ENCODE measurements around the gene KCNMA1. TPM values are rescaled to one million over a fixed set of nuclear protein-coding genes. Genes with fewer than 3 reads are reported as not detected.

The KCNMA1 gene
- total RNA-seq, 2 experiments from 2014 or later = 0.55 to 1.5 TPM

- ATAC-seq (no peak), DNase-seq (no peak)
- H3K27me3 Mint-ChIP-seq = no peaks in the 10 kb centered on the region
- no peaks in the 10 kb centered on the region for H3K4me1 Mint-ChIP-seq
- CTCF ChIA-PET = no interaction called here
- H3K27ac Mint-ChIP-seq = no peak overlapping the region
- no peaks in the 10 kb centered on the region for H3K36me3 Mint-ChIP-seq
- no peak overlapping the region for H3K4me3 Mint-ChIP-seq
- H3K9me3 Mint-ChIP-seq (ENCODE audit: low read depth) = no peaks in the 10 kb centered on the region
Measured at GRCh38 chr10:77361831-77362230, 275.8 kb downstream of the KCNMA1 start.

- Mint-ChIP-seq H3K9me3 (ENCODE audit: low read depth) (no peaks in the 10 kb centered on the region), H3K4me1 (no peaks in the 10 kb centered on the region), H3K4me3 (no peak overlapping the region), H3K27me3 (no peaks in the 10 kb centered on the region), H3K27ac (no peak overlapping the region), H3K36me3 (no peaks in the 10 kb centered on the region)
- CTCF ChIA-PET = no interaction called here
- DNase-seq (no peak), ATAC-seq (no peak)
Measured at GRCh38 chr10:77361426-77361825, 276.2 kb downstream of the KCNMA1 start.

- Mint-ChIP-seq H3K36me3 (no peaks in the 10 kb centered on the region), H3K4me3 (no peak overlapping the region), H3K27ac (no peak overlapping the region), H3K27me3 (no peaks in the 10 kb centered on the region), H3K4me1 (no peaks in the 10 kb centered on the region), H3K9me3 (ENCODE audit: low read depth) (no peaks in the 10 kb centered on the region)
- DNase-seq = no peak
- ATAC-seq = no peak
- CTCF ChIA-PET = no interaction called here
Measured at GRCh38 chr10:77360835-77361234, 276.8 kb downstream of the KCNMA1 start.

- no peak overlapping the region for H3K27ac Mint-ChIP-seq
- no peaks in the 10 kb centered on the region for H3K4me1 Mint-ChIP-seq
- H3K27me3 Mint-ChIP-seq = no peaks in the 10 kb centered on the region
- no peak for DNase-seq
- H3K4me3 Mint-ChIP-seq = no peak overlapping the region
- CTCF ChIA-PET = no interaction called here
- no peaks in the 10 kb centered on the region for H3K9me3 Mint-ChIP-seq (ENCODE audit: low read depth)
- no peak for ATAC-seq
- H3K36me3 Mint-ChIP-seq = no peaks in the 10 kb centered on the region
Measured at GRCh38 chr10:77359950-77360520, 277.6 kb downstream of the KCNMA1 start.

- Mint-ChIP-seq H3K27me3 (no peaks in the 10 kb centered on the region), H3K36me3 (no peaks in the 10 kb centered on the region), H3K4me1 (no peaks in the 10 kb centered on the region), H3K9me3 (ENCODE audit: low read depth) (no peaks in the 10 kb centered on the region), H3K4me3 (no peak overlapping the region), H3K27ac (no peak overlapping the region)
- DNase-seq (no peak), ATAC-seq (no peak)
- CTCF ChIA-PET = no interaction called here
Measured at GRCh38 chr10:77359287-77359691, 278.3 kb downstream of the KCNMA1 start.

- ATAC-seq (no peak), DNase-seq (no peak)
- Mint-ChIP-seq H3K36me3 (no peaks in the 10 kb centered on the region), H3K4me1 (no peaks in the 10 kb centered on the region), H3K9me3 (ENCODE audit: low read depth) (no peaks in the 10 kb centered on the region), H3K27ac (no peak overlapping the region), H3K27me3 (no peaks in the 10 kb centered on the region), H3K4me3 (no peak overlapping the region)
- CTCF ChIA-PET = no interaction called here
Measured at GRCh38 chr10:77358656-77359055, 279.0 kb downstream of the KCNMA1 start.

- Mint-ChIP-seq H3K4me1 (no peaks in the 10 kb centered on the region), H3K36me3 (no peaks in the 10 kb centered on the region), H3K27me3 (no peaks in the 10 kb centered on the region), H3K9me3 (ENCODE audit: low read depth) (no peaks in the 10 kb centered on the region), H3K27ac (no peak overlapping the region), H3K4me3 (no peak overlapping the region)
- ATAC-seq (no peak), DNase-seq (no peak)
- CTCF ChIA-PET = no interaction called here
Measured at GRCh38 chr10:77357611-77358310, 279.8 kb downstream of the KCNMA1 start.

GRCh38 chr10:77357185-77357584 lies 280.4 kb downstream of the KCNMA1 start:
- DNase-seq (no peak), ATAC-seq (no peak)
- Mint-ChIP-seq H3K9me3 (ENCODE audit: low read depth) (no peaks in the 10 kb centered on the region), H3K4me3 (no peak overlapping the region), H3K4me1 (no peaks in the 10 kb centered on the region), H3K27ac (no peak overlapping the region), H3K27me3 (no peaks in the 10 kb centered on the region), H3K36me3 (no peaks in the 10 kb centered on the region)
- CTCF ChIA-PET = no interaction called here

- no peaks in the 10 kb centered on the region for H3K27me3 Mint-ChIP-seq
- CTCF ChIA-PET = no interaction called here
- H3K27ac Mint-ChIP-seq = no peak overlapping the region
- ATAC-seq = no peak
- DNase-seq = no peak
- no peaks in the 10 kb centered on the region for H3K4me1 Mint-ChIP-seq
- H3K9me3 Mint-ChIP-seq (ENCODE audit: low read depth) = no peaks in the 10 kb centered on the region
- H3K36me3 Mint-ChIP-seq = no peaks in the 10 kb centered on the region
- H3K4me3 Mint-ChIP-seq = no peak overlapping the region
Measured at GRCh38 chr10:77355844-77356243, 281.8 kb downstream of the KCNMA1 start.

- Mint-ChIP-seq H3K4me3 (no peak overlapping the region), H3K4me1 (no peaks in the 10 kb centered on the region), H3K9me3 (ENCODE audit: low read depth) (no peaks in the 10 kb centered on the region), H3K27ac (no peak overlapping the region), H3K36me3 (no peaks in the 10 kb centered on the region), H3K27me3 (no peaks in the 10 kb centered on the region)
- ATAC-seq (no peak), DNase-seq (no peak)
- CTCF ChIA-PET = no interaction called here
Measured at GRCh38 chr10:77351386-77351785, 286.2 kb downstream of the KCNMA1 start.

- no peaks in the 10 kb centered on the region for H3K4me1 Mint-ChIP-seq
- no peaks in the 10 kb centered on the region for H3K27me3 Mint-ChIP-seq
- H3K9me3 Mint-ChIP-seq (ENCODE audit: low read depth) = no peaks in the 10 kb centered on the region
- H3K4me3 Mint-ChIP-seq = no peak overlapping the region
- DNase-seq (no peak), ATAC-seq (no peak)
- CTCF ChIA-PET = no interaction called here
- H3K27ac Mint-ChIP-seq = no peak overlapping the region
- no peaks in the 10 kb centered on the region for H3K36me3 Mint-ChIP-seq
Measured at GRCh38 chr10:77350711-77351119, 286.9 kb downstream of the KCNMA1 start.

- Mint-ChIP-seq H3K4me1 (no peaks in the 10 kb centered on the region), H3K4me3 (no peak overlapping the region), H3K27me3 (no peaks in the 10 kb centered on the region), H3K36me3 (no peaks in the 10 kb centered on the region), H3K9me3 (ENCODE audit: low read depth) (no peaks in the 10 kb centered on the region), H3K27ac (no peak overlapping the region)
- no peak for ATAC-seq
- CTCF ChIA-PET = no interaction called here
- DNase-seq = no peak
Measured at GRCh38 chr10:77350134-77350533, 287.5 kb downstream of the KCNMA1 start.

GRCh38 chr10:77349226-77349625 lies 288.4 kb downstream of the KCNMA1 start:
- Mint-ChIP-seq H3K9me3 (ENCODE audit: low read depth) (peaks cover 2% of the 10 kb centered on the region), H3K27ac (no peak overlapping the region), H3K4me1 (no peaks in the 10 kb centered on the region), H3K36me3 (no peaks in the 10 kb centered on the region), H3K4me3 (no peak overlapping the region), H3K27me3 (no peaks in the 10 kb centered on the region)
- DNase-seq = no peak
- CTCF ChIA-PET = no interaction called here
- no peak for ATAC-seq

- Mint-ChIP-seq H3K27ac (no peak overlapping the region), H3K4me1 (no peaks in the 10 kb centered on the region), H3K27me3 (no peaks in the 10 kb centered on the region), H3K9me3 (ENCODE audit: low read depth) (peaks cover 2% of the 10 kb centered on the region), H3K4me3 (no peak overlapping the region), H3K36me3 (no peaks in the 10 kb centered on the region)
- no peak for ATAC-seq
- DNase-seq = no peak
- CTCF ChIA-PET = no interaction called here
Measured at GRCh38 chr10:77348751-77349150, 288.9 kb downstream of the KCNMA1 start.

- Mint-ChIP-seq H3K4me1 (no peaks in the 10 kb centered on the region), H3K4me3 (no peak overlapping the region), H3K36me3 (no peaks in the 10 kb centered on the region), H3K9me3 (ENCODE audit: low read depth) (peaks cover 2% of the 10 kb centered on the region), H3K27ac (no peak overlapping the region), H3K27me3 (no peaks in the 10 kb centered on the region)
- DNase-seq (no peak), ATAC-seq (no peak)
- CTCF ChIA-PET = no interaction called here
Measured at GRCh38 chr10:77348082-77348481, 289.5 kb downstream of the KCNMA1 start.
